ENCODE results near the gene GHRHR. TPM values are rescaled to one million over a fixed set of nuclear protein-coding genes. Genes with fewer than 3 reads are reported as not detected.

Gene GHRHR
- not detected for total RNA-seq
- under 1 TPM in 3 of 6 donors, not detected in 3; 0.31 to 0.51 (median 0.48) TPM for polyA plus RNA-seq (ENCODE audit: insufficient read length in 6 of 6)
- long read RNA-seq, donor 1, partial matches to known transcripts, result 0 of 1 reads
- long read RNA-seq, donor 1, other reads (novel, unspliced or antisense), result 0 of 1 reads
- long read RNA-seq, donor 2, result 0 reads
- long read RNA-seq, donor 3, result 0 reads
- long read RNA-seq, donor 4, result 0 reads
- long read RNA-seq, donor 5, result 0 reads
- long read RNA-seq, donor 6, result 0 reads
- long read RNA-seq, donor 7, result 0 reads
- long read RNA-seq, donor 8, result 0 reads
- long read RNA-seq, donor 9, result 0 reads
- long read RNA-seq, donor 10, result 0 reads
- long read RNA-seq, donor 11, result 0 reads
- long read RNA-seq, donor 12, result 0 reads

- intact Hi-C loops (cut with DNase I), result no loop called here
Measured at GRCh38 chr7:30963842-30964241, at the start of gene GHRHR. Gene GHRHR (plus strand): TSS chr7:30963953. CDS start chr7:30964069, 116 bp downstream.

DNA sequence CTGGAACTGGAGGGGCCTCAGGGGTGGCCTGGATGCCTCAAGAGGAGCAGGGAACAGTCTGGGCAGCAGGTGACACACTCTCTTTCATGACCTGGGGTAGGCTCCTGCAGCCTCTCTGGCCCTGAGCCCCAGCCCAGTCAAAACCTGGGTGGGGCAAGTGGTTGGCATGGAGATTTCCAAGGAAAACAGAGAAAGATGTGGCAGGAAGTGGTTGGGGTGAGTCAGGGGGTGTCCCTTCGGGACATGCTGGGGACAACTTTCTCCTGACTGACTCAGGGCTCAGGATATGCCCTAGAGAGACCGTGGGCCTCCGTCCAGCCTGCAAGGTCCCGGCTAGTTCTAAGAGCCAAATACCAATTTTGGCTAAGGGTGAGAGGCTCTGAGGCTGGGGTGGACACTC, 49.2 kb upstream of the GHRHR start:
- Histone ChIP-seq H3K4me1 (peaks cover 23 to 53% of the 10 kb centered on the region in 2 donors), H3K9me3 (no peaks in the 10 kb centered on the region), H3K27me3 (no peaks in the 10 kb centered on the region), H3K4me3 (peak overlapping the region; percentile 50 to 53), H3K27ac (peak overlapping the region; percentile 72 to 74), H3K36me3 (no peaks in the 10 kb centered on the region)
- intact Hi-C loops (cut with DNase I), result no loop called here
- DNase-seq (peak in 1 of 4 donors; percentile 62), ATAC-seq (peak; percentile 5)
- TF ChIP-seq, protein P1, sequence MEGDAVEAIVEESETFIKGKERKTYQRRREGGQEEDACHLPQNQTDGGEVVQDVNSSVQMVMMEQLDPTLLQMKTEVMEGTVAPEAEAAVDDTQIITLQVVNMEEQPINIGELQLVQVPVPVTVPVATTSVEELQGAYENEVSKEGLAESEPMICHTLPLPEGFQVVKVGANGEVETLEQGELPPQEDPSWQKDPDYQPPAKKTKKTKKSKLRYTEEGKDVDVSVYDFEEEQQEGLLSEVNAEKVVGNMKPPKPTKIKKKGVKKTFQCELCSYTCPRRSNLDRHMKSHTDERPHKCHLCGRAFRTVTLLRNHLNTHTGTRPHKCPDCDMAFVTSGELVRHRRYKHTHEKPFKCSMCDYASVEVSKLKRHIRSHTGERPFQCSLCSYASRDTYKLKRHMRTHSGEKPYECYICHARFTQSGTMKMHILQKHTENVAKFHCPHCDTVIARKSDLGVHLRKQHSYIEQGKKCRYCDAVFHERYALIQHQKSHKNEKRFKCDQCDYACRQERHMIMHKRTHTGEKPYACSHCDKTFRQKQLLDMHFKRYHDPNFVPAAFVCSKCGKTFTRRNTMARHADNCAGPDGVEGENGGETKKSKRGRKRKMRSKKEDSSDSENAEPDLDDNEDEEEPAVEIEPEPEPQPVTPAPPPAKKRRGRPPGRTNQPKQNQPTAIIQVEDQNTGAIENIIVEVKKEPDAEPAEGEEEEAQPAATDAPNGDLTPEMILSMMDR (IDR thresholded peaks at IDR 0.05), result no peak

More at GRCh38 chr7:30963842-30964241, at the start of gene GHRHR:
- Histone ChIP-seq H3K27me3 (no peaks in the 10 kb centered on the region), H3K27ac (no peak within 1 kb of the TSS), H3K9me3 (no peaks in the 10 kb centered on the region), H3K4me3 (no peak within 1 kb of the TSS), H3K4me1 (no peaks in the 10 kb centered on the region), H3K36me3 (no peaks in the 10 kb centered on the region)
- DNase-seq, result no peak
- no peak for ATAC-seq
- TF ChIP-seq, protein P1 (IDR thresholded peaks at IDR 0.05), result no peak

DNA sequence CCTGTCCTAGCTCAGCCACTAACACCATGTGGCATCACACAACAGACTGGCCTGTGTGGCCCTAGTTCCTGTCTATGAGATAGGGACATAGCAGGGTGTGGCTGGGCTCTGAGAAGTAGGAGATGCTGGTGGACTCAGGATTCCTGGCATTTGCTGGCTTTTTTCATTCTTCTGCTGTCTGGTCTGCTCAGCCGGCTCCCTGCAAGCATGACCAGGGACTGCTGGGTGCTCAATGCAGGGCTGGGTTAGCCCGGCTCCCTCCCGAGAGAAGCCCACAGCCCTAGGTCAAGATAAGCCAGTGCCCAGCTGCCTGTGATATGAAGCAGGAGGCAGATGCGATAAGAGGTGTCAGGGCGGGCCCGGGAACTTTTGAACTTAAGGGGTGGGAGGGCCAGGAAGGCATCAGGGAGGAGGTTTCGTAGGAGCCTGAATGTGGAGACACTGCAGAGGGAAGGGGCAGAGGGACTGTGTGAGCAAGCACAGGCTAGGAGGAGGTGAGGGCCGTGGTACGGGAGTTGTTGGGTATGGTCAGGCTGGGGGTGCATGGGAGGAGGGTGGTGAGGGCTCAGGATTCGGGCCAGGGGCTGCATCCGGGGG, 48.6 kb upstream of the GHRHR start:
- Histone ChIP-seq H3K36me3 (no peaks in the 10 kb centered on the region), H3K27me3 (no peaks in the 10 kb centered on the region), H3K4me3 (peak overlapping the region; percentile 50 to 53), H3K9me3 (no peaks in the 10 kb centered on the region), H3K4me1 (peaks cover 25 to 53% of the 10 kb centered on the region in 2 donors), H3K27ac (peak overlapping the region; percentile 72 to 74)
- TF ChIP-seq, protein P1 (IDR thresholded peaks at IDR 0.05), result no peak
- ATAC-seq (no peak), DNase-seq (peak in 1 of 4 donors; percentile 56)
- intact Hi-C loops (cut with DNase I), result no loop called here

DNA sequence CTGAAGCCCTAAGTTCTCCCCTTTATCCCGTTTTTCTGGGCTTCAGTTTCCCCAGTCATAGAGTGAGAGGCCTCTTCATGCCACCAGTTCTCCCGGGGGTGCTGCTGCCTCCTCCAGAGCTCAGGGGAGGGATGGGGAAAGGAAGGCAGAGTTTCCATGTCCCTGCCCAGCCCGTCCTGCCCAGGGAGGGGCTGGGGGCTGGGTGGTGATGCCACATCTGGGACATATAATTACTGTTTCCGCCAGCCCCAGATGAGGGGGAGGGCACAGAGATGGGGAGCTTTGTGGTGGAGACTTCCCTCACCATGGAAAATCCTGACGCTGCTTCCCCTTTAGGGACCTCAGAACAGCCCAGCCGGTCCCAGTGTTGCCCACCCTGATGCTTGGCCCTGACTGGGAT, 48.0 kb upstream of the GHRHR start:
- Histone ChIP-seq H3K27me3 (no peaks in the 10 kb centered on the region), H3K36me3 (no peaks in the 10 kb centered on the region), H3K4me1 (peaks cover 24 to 53% of the 10 kb centered on the region in 2 donors), H3K4me3 (peak overlapping the region; percentile 50 to 53), H3K27ac (peak overlapping the region; percentile 72 to 74), H3K9me3 (no peaks in the 10 kb centered on the region)
- intact Hi-C loops (cut with DNase I), result no loop called here
- TF ChIP-seq, protein P1 (IDR thresholded peaks at IDR 0.05), result no peak
- no peak for ATAC-seq
- DNase-seq, result peak in 1 of 4 donors; percentile 28

- peak overlapping the region; percentile 48 to 74 for H3K27ac ChIP-seq
- no peaks in the 10 kb centered on the region for H3K9me3 ChIP-seq
- TF ChIP-seq, protein P1 (IDR thresholded peaks at IDR 0.05), result no peak
- peak overlapping the region in 1 of 2 donors; percentile 53 for H3K4me3 ChIP-seq
- peaks cover 24 to 54% of the 10 kb centered on the region in 2 donors for H3K4me1 ChIP-seq
- ATAC-seq (no peak), DNase-seq (peak in 1 of 4 donors; percentile 25)
- no peaks in the 10 kb centered on the region for H3K36me3 ChIP-seq
- H3K27me3 ChIP-seq, result no peaks in the 10 kb centered on the region
- intact Hi-C loops (cut with DNase I), result no loop called here
Measured at GRCh38 chr7:30916255-30916654, 47.5 kb upstream of the GHRHR start.
